Measurements from ENCODE around the gene CD83. TPM values are rescaled to one million over a fixed set of nuclear protein-coding genes. Genes with fewer than 3 reads are reported as not detected.

The CD83 gene
- total RNA-seq, 1 experiment from 2014 or later: 1.0 TPM

GRCh38 chr6:14143305-14143704, 25.7 kb downstream of the CD83 start:
- Histone ChIP-seq H3K36me3 (ENCODE audit: control insufficient read depth, insufficient read depth, low read length) (no peaks in the 10 kb centered on the region), H3K9me3 (no peaks in the 10 kb centered on the region), H3K27me3 (replicated peaks; ENCODE audit: control insufficient read depth, insufficient read depth, low read length) (no peaks in the 10 kb centered on the region), H3K4me1 (no peaks in the 10 kb centered on the region), H3K4me3 (ENCODE audit: low read depth, low read length) (no peak overlapping the region)
- TF ChIP-seq CTCF (IDR thresholded peaks at IDR 0.05; ENCODE audit: insufficient read depth in 1 of 2, low read depth in 1 of 2, low read length in 1 of 2, severe bottlenecking in 1 of 2, unreplicated experiment in 1 of 2): no peak
- Mint-ChIP-seq H3K4me1 (ENCODE audit: low read depth, unreplicated experiment) (no peaks in the 10 kb centered on the region), H3K4me3 (ENCODE audit: unreplicated experiment) (no peak overlapping the region), H3K27me3 (ENCODE audit: insufficient read depth, unreplicated experiment) (peaks cover 5% of the 10 kb centered on the region), H3K9me3 (ENCODE audit: unreplicated experiment) (peaks cover 12% of the 10 kb centered on the region), H3K36me3 (ENCODE audit: insufficient read depth, unreplicated experiment) (peaks cover 5% of the 10 kb centered on the region), H3K27ac (ENCODE audit: unreplicated experiment) (no peak overlapping the region)
- intact Hi-C loops (cut with micrococcal nuclease; ENCODE audit: unreplicated experiment): loop anchor here (5.0 kb wide), 1 partner anchor 221 kb away; the partner anchor contains the start of gene RNF182
- POLR2A ChIA-PET: no interaction called here
- no TSS peak for BruUV-seq (replicated peaks)
- DNase-seq: no peak
- CTCF ChIA-PET: interaction anchor here (1.8 kb wide), 1 partner anchor 14 kb away, joined by 6 read pairs; no protein-coding TSS in a partner anchor

- ChIA-PET POLR2A (no interaction called here), CTCF (interaction anchor here (0.9 to 1.8 kb wide), 2 partner anchors 15 to 236 kb away, joined by 3 to 6 read pairs; no protein-coding TSS in a partner anchor)
- Mint-ChIP-seq H3K27ac (ENCODE audit: unreplicated experiment) (no peak overlapping the region), H3K27me3 (ENCODE audit: insufficient read depth, unreplicated experiment) (peaks cover 2% of the 10 kb centered on the region), H3K9me3 (ENCODE audit: unreplicated experiment) (peaks cover 5% of the 10 kb centered on the region), H3K36me3 (ENCODE audit: insufficient read depth, unreplicated experiment) (peaks cover 5% of the 10 kb centered on the region), H3K4me3 (ENCODE audit: unreplicated experiment) (no peak overlapping the region), H3K4me1 (ENCODE audit: low read depth, unreplicated experiment) (no peaks in the 10 kb centered on the region)
- BruUV-seq (replicated peaks): no TSS peak
- H3K4me1 ChIP-seq: no peaks in the 10 kb centered on the region
- no peak overlapping the region for H3K4me3 ChIP-seq (ENCODE audit: low read depth, low read length)
- no peaks in the 10 kb centered on the region for H3K9me3 ChIP-seq
- intact Hi-C loops (cut with micrococcal nuclease; ENCODE audit: unreplicated experiment): loop anchor here (1.0 to 5.0 kb wide), 4 partner anchors 15 to 350 kb away; partner anchors contain the start of gene RNF182
- TF ChIP-seq CTCF (IDR thresholded peaks at IDR 0.05; ENCODE audit: insufficient read depth in 1 of 2, low read depth in 1 of 2, low read length in 1 of 2, severe bottlenecking in 1 of 2, unreplicated experiment in 1 of 2): peak; percentile 82 to 92
- no peaks in the 10 kb centered on the region for H3K27me3 ChIP-seq (replicated peaks; ENCODE audit: control insufficient read depth, insufficient read depth, low read length)
- peak; percentile 73 to 82 for DNase-seq
- H3K36me3 ChIP-seq (ENCODE audit: control insufficient read depth, insufficient read depth, low read length): no peaks in the 10 kb centered on the region
Observed at GRCh38 chr6:14144678-14145113, 27.1 kb downstream of the CD83 start.

- Histone ChIP-seq H3K4me3 (ENCODE audit: low read depth, low read length) (no peak overlapping the region), H3K36me3 (ENCODE audit: control insufficient read depth, insufficient read depth, low read length) (no peaks in the 10 kb centered on the region), H3K4me1 (no peaks in the 10 kb centered on the region), H3K27me3 (replicated peaks; ENCODE audit: control insufficient read depth, insufficient read depth, low read length) (no peaks in the 10 kb centered on the region), H3K9me3 (no peaks in the 10 kb centered on the region)
- CTCF ChIA-PET: no interaction called here
- BruUV-seq (replicated peaks): no TSS peak
- no peak for TF ChIP-seq CTCF (IDR thresholded peaks at IDR 0.05; ENCODE audit: insufficient read depth in 1 of 2, low read depth in 1 of 2, low read length in 1 of 2, severe bottlenecking in 1 of 2, unreplicated experiment in 1 of 2)
- POLR2A ChIA-PET: no interaction called here
- Mint-ChIP-seq H3K4me1 (ENCODE audit: low read depth, unreplicated experiment) (no peaks in the 10 kb centered on the region), H3K9me3 (ENCODE audit: unreplicated experiment) (no peaks in the 10 kb centered on the region), H3K27ac (ENCODE audit: unreplicated experiment) (no peak overlapping the region), H3K36me3 (ENCODE audit: insufficient read depth, unreplicated experiment) (peaks cover 5% of the 10 kb centered on the region), H3K4me3 (ENCODE audit: unreplicated experiment) (no peak overlapping the region), H3K27me3 (ENCODE audit: insufficient read depth, unreplicated experiment) (peaks cover 2% of the 10 kb centered on the region)
- no peak for DNase-seq
- intact Hi-C loops (cut with micrococcal nuclease; ENCODE audit: unreplicated experiment): no loop called here
Observed at GRCh38 chr6:14146506-14147096, 29.0 kb downstream of the CD83 start.

All from Caco-2 (cell line).